ENCODE data around the gene SRPX2. TPM values are rescaled to one million over a fixed set of nuclear protein-coding genes. Genes with fewer than 3 reads are reported as not detected.

SRPX2 gene
- polyA plus RNA-seq, 3 donors from 2014 or later = not detected

DNA sequence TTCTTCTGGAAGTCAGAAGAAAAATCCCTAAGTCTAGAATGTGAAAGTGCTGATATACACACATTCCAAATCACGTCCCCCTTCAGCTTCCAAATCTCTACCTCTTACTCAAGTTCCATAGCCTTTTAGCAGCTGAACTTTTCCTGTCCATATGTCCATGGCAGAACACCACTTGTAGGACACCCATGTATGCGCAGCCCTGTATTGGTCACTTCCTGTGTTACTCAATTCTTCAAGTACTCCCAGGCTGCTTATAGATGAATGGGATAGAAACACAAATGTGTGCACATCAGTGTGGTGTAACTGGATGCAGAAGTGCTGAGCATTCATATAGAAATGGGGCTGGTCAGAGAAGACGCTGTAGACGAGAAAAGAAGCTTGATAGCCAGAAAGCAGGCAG lies 18.8 kb downstream of the SRPX2 start:
- H3K4me1 Mint-ChIP-seq = no peaks in the 10 kb centered on the region
- H3K27me3 Mint-ChIP-seq (ENCODE audit: low read depth in 3 of 3) = peaks cover 2 to 11% (median 8%) of the 10 kb centered on the region in 3 donors
- H3K4me3 Mint-ChIP-seq = no peak overlapping the region
- no peaks in the 10 kb centered on the region for H3K9me3 Mint-ChIP-seq
- H3K36me3 Mint-ChIP-seq = no peaks in the 10 kb centered on the region
- H3K27ac Mint-ChIP-seq = no peak overlapping the region
- DNase-seq = no peak

- no peaks in the 10 kb centered on the region for H3K9me3 Mint-ChIP-seq
- no peaks in the 10 kb centered on the region for H3K4me1 Mint-ChIP-seq
- H3K27me3 Mint-ChIP-seq (ENCODE audit: low read depth in 3 of 3) = peaks cover 3 to 9% (median 8%) of the 10 kb centered on the region in 3 donors
- H3K36me3 Mint-ChIP-seq = no peaks in the 10 kb centered on the region
- H3K27ac Mint-ChIP-seq = no peak overlapping the region
- no peak for DNase-seq
- no peak overlapping the region for H3K4me3 Mint-ChIP-seq
These were observed 19.6 kb downstream of the SRPX2 start for GRCh38 chrX:100663642-100664041.

DNA sequence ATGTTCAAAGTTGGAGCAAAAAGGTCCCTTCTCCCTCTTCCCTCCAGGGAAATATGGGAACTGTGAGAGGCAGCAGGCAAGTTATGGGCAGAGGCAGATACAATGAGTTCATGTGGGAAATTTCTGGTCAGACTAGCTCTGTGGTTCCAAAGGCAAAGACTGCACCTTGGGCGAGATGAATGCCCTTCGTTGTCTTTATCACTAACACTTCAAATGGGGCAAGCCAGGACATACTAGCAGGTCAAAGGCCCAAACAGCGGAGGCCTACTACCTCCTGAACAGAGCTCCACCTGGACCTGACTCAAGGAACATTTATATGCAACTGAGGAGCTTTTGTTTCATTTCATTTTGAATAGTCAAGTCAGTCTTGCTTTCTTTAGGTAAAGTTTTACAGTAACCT lies 29.0 kb downstream of the SRPX2 start:
- DNase-seq = no peak
- H3K4me1 Mint-ChIP-seq = no peaks in the 10 kb centered on the region
- no peaks in the 10 kb centered on the region for H3K9me3 Mint-ChIP-seq
- H3K36me3 Mint-ChIP-seq = no peaks in the 10 kb centered on the region
- H3K4me3 Mint-ChIP-seq = no peak overlapping the region
- H3K27me3 Mint-ChIP-seq (ENCODE audit: low read depth in 3 of 3) = peaks cover 0 to 13% (median 1%) of the 10 kb centered on the region in 3 donors
- no peak overlapping the region for H3K27ac Mint-ChIP-seq

DNA sequence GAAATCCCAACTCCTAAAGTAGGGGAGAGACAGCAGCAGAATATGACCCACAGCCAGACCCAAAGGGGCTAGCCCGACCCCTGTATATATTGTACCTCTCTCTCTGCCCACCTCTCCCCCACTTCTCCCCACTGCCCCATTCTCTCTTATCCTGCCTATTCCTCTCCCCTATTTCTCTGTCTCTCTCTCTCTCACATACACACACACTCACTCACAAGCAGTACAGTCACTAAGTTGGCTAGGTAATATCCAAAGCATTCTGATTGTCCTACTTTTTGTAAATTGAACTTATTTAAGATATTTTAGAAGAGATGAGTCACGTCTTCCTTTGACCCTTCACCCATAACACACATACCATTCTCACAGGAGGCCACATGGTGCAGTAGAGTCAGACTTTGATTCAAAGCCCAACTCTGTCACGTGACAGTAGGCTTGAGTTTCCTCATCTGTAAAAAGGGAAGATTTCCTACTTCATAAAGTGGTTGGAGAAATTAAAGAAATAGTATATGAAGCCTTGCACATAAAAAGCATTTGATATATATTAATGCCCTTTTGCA lies 29.5 kb downstream of the SRPX2 start:
- H3K4me1 Mint-ChIP-seq = no peaks in the 10 kb centered on the region
- H3K27ac Mint-ChIP-seq = no peak overlapping the region
- DNase-seq = no peak
- H3K9me3 Mint-ChIP-seq = no peaks in the 10 kb centered on the region
- H3K27me3 Mint-ChIP-seq (ENCODE audit: low read depth in 3 of 3) = peaks cover 0 to 13% (median 0%) of the 10 kb centered on the region in 3 donors
- H3K36me3 Mint-ChIP-seq = no peaks in the 10 kb centered on the region
- no peak overlapping the region for H3K4me3 Mint-ChIP-seq

DNA sequence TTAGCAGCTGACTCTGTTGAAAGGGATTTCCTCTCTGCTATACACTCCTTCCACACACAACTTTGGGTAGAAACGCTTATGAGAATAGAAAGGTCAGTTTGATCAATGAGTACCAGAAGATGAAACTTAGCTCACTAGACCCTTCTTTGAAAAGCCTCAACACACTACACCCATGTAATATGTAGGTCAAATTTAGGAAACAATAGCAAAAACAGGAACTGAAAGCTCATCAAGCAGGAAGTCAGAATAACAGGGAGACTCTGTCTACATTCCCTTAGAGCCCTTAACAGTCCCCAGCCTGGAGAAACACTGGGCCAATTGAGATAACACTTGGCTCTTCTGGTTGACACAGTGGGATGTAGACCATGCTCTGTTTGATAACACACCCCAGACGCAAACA lies 30.7 kb downstream of the SRPX2 start:
- DNase-seq = no peak
- Mint-ChIP-seq H3K4me3 (no peak overlapping the region), H3K27me3 (ENCODE audit: low read depth in 3 of 3) (peaks cover 0 to 13% (median 0%) of the 10 kb centered on the region in 3 donors), H3K36me3 (no peaks in the 10 kb centered on the region), H3K9me3 (no peaks in the 10 kb centered on the region), H3K27ac (peak overlapping the region in 1 of 6 donors; percentile 40), H3K4me1 (no peaks in the 10 kb centered on the region)

DNA sequence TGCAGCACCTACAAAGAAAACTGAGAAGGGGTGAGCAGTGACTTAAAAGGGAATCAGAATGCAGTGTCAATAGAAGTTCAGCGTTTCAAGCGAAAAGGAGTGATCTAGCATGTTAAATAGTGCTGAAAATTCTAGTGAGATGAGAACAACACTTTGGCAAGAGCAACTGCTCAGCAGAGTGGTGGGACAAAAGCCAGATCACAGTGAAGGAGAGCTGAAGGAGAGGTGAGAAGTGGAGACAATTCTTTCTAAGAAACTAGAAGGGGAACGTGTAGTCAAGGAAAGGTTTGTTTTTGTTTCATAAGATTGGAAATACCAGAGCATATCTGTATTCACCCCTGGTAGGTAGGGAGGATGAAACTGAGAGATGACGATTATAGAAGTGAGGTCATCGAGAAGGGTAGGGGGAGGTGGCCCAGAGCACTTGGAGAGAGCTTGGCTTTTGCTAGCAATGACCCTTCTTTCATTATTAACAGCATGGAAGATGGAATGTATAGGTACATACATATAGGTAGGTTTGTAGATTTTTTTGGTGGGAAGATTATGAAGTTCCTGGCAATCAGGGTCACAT lies 33.7 kb downstream of the SRPX2 start:
- DNase-seq = no peak
- H3K36me3 Mint-ChIP-seq = no peaks in the 10 kb centered on the region
- H3K4me1 Mint-ChIP-seq = no peaks in the 10 kb centered on the region
- peaks cover 0 to 2% (median 1%) of the 10 kb centered on the region in 3 donors for H3K27me3 Mint-ChIP-seq (ENCODE audit: low read depth in 3 of 3)
- H3K4me3 Mint-ChIP-seq = no peak overlapping the region
- H3K27ac Mint-ChIP-seq = no peak overlapping the region
- H3K9me3 Mint-ChIP-seq = no peaks in the 10 kb centered on the region

- no peaks in the 10 kb centered on the region for H3K9me3 Mint-ChIP-seq
- H3K27ac Mint-ChIP-seq = no peak overlapping the region
- no peaks in the 10 kb centered on the region for H3K36me3 Mint-ChIP-seq
- DNase-seq = no peak
- H3K4me1 Mint-ChIP-seq = no peaks in the 10 kb centered on the region
- peaks cover 0 to 1% (median 0%) of the 10 kb centered on the region in 3 donors for H3K27me3 Mint-ChIP-seq (ENCODE audit: low read depth in 3 of 3)
- no peak overlapping the region for H3K4me3 Mint-ChIP-seq
These were observed 36.8 kb downstream of the SRPX2 start for GRCh38 chrX:100680756-100681155.

- Mint-ChIP-seq H3K4me3 (no peak overlapping the region), H3K27ac (no peak overlapping the region), H3K9me3 (no peaks in the 10 kb centered on the region), H3K36me3 (no peaks in the 10 kb centered on the region), H3K4me1 (no peaks in the 10 kb centered on the region), H3K27me3 (ENCODE audit: low read depth in 3 of 3) (peaks cover 0 to 1% (median 0%) of the 10 kb centered on the region in 3 donors)
- no peak for DNase-seq
These were observed 37.6 kb downstream of the SRPX2 start for GRCh38 chrX:100681599-100681998.

- peaks cover 0 to 2% (median 1%) of the 10 kb centered on the region in 3 donors for H3K27me3 Mint-ChIP-seq (ENCODE audit: low read depth in 3 of 3)
- peaks cover 5 to 13% of the 10 kb centered on the region in 2 donors for H3K4me1 Mint-ChIP-seq
- no peak overlapping the region for H3K4me3 Mint-ChIP-seq
- DNase-seq = no peak
- no peaks in the 10 kb centered on the region for H3K36me3 Mint-ChIP-seq
- no peaks in the 10 kb centered on the region for H3K9me3 Mint-ChIP-seq
- no peak overlapping the region for H3K27ac Mint-ChIP-seq
These were observed 38.9 kb downstream of the SRPX2 start for GRCh38 chrX:100682939-100683338.

GRCh38 chrX:100685284-100685996 lies 41.4 kb downstream of the SRPX2 start:
- H3K4me3 Mint-ChIP-seq = no peak overlapping the region
- DNase-seq = peak; percentile 27 to 50 (median 37)
- H3K27ac Mint-ChIP-seq = no peak overlapping the region
- H3K36me3 Mint-ChIP-seq = no peaks in the 10 kb centered on the region
- peaks cover 5 to 13% of the 10 kb centered on the region in 2 donors for H3K4me1 Mint-ChIP-seq
- no peaks in the 10 kb centered on the region for H3K9me3 Mint-ChIP-seq
- peaks cover 1 to 3% (median 2%) of the 10 kb centered on the region in 3 donors for H3K27me3 Mint-ChIP-seq (ENCODE audit: low read depth in 3 of 3)

DNA sequence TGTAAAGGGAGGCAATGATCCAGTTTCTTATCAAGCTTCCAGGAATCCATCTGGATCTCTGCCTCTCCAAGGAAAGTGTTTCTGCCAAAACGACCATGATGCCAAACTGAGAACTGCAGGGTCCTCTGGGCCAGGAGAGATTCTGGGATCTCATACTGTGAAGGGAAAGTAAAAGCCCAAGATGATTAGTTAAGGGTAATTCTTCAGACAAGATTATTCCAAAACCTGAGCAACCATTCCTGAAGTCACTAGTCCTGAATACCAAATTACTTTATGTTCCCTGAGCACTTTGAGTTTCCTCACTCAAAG lies 42.0 kb downstream of the SRPX2 start:
- H3K27ac Mint-ChIP-seq = no peak overlapping the region
- H3K9me3 Mint-ChIP-seq = no peaks in the 10 kb centered on the region
- H3K27me3 Mint-ChIP-seq (ENCODE audit: low read depth in 3 of 3) = peaks cover 0 to 3% (median 2%) of the 10 kb centered on the region in 3 donors
- no peaks in the 10 kb centered on the region for H3K36me3 Mint-ChIP-seq
- peaks cover 5 to 13% of the 10 kb centered on the region in 2 donors for H3K4me1 Mint-ChIP-seq
- H3K4me3 Mint-ChIP-seq = no peak overlapping the region
- no peak for DNase-seq

- peaks cover 0 to 4% (median 2%) of the 10 kb centered on the region in 3 donors for H3K27me3 Mint-ChIP-seq (ENCODE audit: low read depth in 3 of 3)
- H3K27ac Mint-ChIP-seq = no peak overlapping the region
- DNase-seq = no peak
- H3K9me3 Mint-ChIP-seq = no peaks in the 10 kb centered on the region
- H3K4me1 Mint-ChIP-seq = peaks cover 5 to 13% of the 10 kb centered on the region in 2 donors
- H3K4me3 Mint-ChIP-seq = no peak overlapping the region
- H3K36me3 Mint-ChIP-seq = no peaks in the 10 kb centered on the region
These were observed 43.1 kb downstream of the SRPX2 start for GRCh38 chrX:100687128-100687527.

DNA sequence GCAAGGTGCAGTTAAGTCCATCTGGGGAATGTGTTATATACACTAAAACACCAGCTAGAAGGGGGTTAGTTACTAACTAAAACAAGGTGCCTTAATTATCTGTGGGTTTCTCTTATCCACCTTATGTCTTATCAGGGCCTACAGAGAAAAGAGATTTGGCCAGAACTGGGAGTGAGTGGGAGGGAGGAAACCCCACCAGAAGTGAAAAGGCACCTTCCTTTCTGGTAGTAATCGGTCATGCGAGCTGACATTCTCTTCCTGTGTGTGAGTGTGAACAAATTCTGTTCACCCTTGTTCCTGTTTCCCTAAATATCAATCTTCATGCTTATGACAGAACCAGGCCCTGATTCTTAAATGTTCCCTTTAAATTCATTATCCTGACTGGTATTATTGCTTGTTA lies 43.5 kb downstream of the SRPX2 start:
- no peak overlapping the region for H3K27ac Mint-ChIP-seq
- DNase-seq = no peak
- H3K4me1 Mint-ChIP-seq = peaks cover 5 to 13% of the 10 kb centered on the region in 2 donors
- H3K4me3 Mint-ChIP-seq = peak overlapping the region in 1 of 5 donors; percentile 53
- H3K27me3 Mint-ChIP-seq (ENCODE audit: low read depth in 3 of 3) = peaks cover 0 to 4% (median 3%) of the 10 kb centered on the region in 3 donors
- H3K36me3 Mint-ChIP-seq = no peaks in the 10 kb centered on the region
- H3K9me3 Mint-ChIP-seq = no peaks in the 10 kb centered on the region

- Mint-ChIP-seq H3K27me3 (ENCODE audit: low read depth in 3 of 3) (peaks cover 1 to 13% (median 2%) of the 10 kb centered on the region in 3 donors), H3K36me3 (no peaks in the 10 kb centered on the region), H3K9me3 (no peaks in the 10 kb centered on the region), H3K27ac (no peak overlapping the region), H3K4me1 (no peaks in the 10 kb centered on the region), H3K4me3 (no peak overlapping the region)
- DNase-seq = no peak
These were observed 51.3 kb downstream of the SRPX2 start for GRCh38 chrX:100695302-100695701.
